GM23338 (cell line): ENCODE results near the gene ZNF595. TPM values are rescaled to one million over a fixed set of nuclear protein-coding genes. Genes with fewer than 3 reads are reported as not detected.
A peak's percentile ranks its signal among the peaks of the same experiment; 100 is the strongest.
"Not testable (repeated sequence)": the region's sequence is repeated elsewhere in the genome, so short reads cannot be mapped to it uniquely, and the experiment has no call there.

Experiments used
- ATAC-seq: fragments of 200-7000 bp; cut with Tn5 transposase; 3 replicates; pipeline ENCODE4 v1.9.1; 2020
- DNase-seq: peaks from one replicate; pipeline ENCODE4 v3.0.0-alpha.2; 2015; ENCODE audit warnings: low spot score
- H2AFZ ChIP-seq: fragments of 200-600 bp; sonication (generic); 2 replicates; pipeline ENCODE4 v1.8.0; 2016; ENCODE audit warnings: antibody characterized with exemption, mild to moderate bottlenecking, moderate library complexity
- H3F3A ChIP-seq: fragments of 200-600 bp; sonication (generic); replicated peaks from 2 replicates; pipeline ENCODE4 v1.8.0; 2017; ENCODE audit warnings: antibody characterized with exemption, mixed run types, low read depth
- H3K27ac ChIP-seq: fragments of 200-600 bp; sonication (generic); 2 replicates; pipeline ENCODE4 v1.6.1; 2016; ENCODE audit warnings: low read depth
- H3K27me3 ChIP-seq: fragments of 200-600 bp; sonication (generic); 2 replicates; pipeline ENCODE4 v1.8.0; 2016; ENCODE audit warnings: mild to moderate bottlenecking, mixed run types, moderate library complexity; ENCODE audit not compliant: insufficient read depth
- H3K36me3 ChIP-seq: fragments of 200-600 bp; sonication (generic); 2 replicates; pipeline ENCODE4 v1.8.0; 2016; ENCODE audit warnings: mild to moderate bottlenecking; ENCODE audit not compliant: insufficient read depth
- H3K4me1 ChIP-seq: fragments of 200-600 bp; sonication (generic); 2 replicates; pipeline ENCODE4 v1.8.0; 2016; ENCODE audit warnings: mild to moderate bottlenecking, moderate library complexity; ENCODE audit not compliant: insufficient read depth
- H3K4me2 ChIP-seq: fragments of 200-600 bp; sonication (generic); 2 replicates; pipeline ENCODE4 v1.7.1; 2017; ENCODE audit warnings: mixed run types
- H3K4me3 ChIP-seq: fragments of 200-600 bp; sonication (generic); 2 replicates; pipeline ENCODE4 v1.6.1; 2016; ENCODE audit warnings: mixed run types
- H3K79me2 ChIP-seq: fragments of 200-600 bp; sonication (generic); replicated peaks from 2 replicates; pipeline ENCODE4 v1.8.0; 2017; ENCODE audit warnings: mild to moderate bottlenecking; ENCODE audit not compliant: insufficient read depth
- H3K9me2 ChIP-seq: fragments of 200-600 bp; sonication (generic); 2 replicates; pipeline ENCODE4 v1.8.0; 2017; ENCODE audit not compliant: insufficient read depth
- H4K20me1 ChIP-seq: fragments of 200-600 bp; sonication (generic); replicated peaks from 2 replicates; pipeline ENCODE4 v1.8.0; 2017; ENCODE audit warnings: mild to moderate bottlenecking; ENCODE audit not compliant: insufficient read depth
- H3K27ac Mint-ChIP-seq: 2 replicates; pipeline ENCODE4 v1.8.0; 2020; ENCODE audit warnings: inconsistent platforms, mild to moderate bottlenecking, moderate library complexity, mixed read lengths
- H3K27me3 Mint-ChIP-seq: 3 replicates; pipeline ENCODE4 v1.8.0; 2022; ENCODE audit warnings: low read depth, mild to moderate bottlenecking, moderate library complexity, mixed read lengths, inconsistent platforms; ENCODE audit not compliant: insufficient read depth, poor library complexity
- H3K36me3 Mint-ChIP-seq: 3 replicates; pipeline ENCODE4 v1.8.0; 2021; ENCODE audit warnings: low read depth, mild to moderate bottlenecking, inconsistent platforms, moderate library complexity, mixed read lengths
- H3K4me1 Mint-ChIP-seq: 3 replicates; pipeline ENCODE4 v1.8.0; 2020; ENCODE audit warnings: mild to moderate bottlenecking, inconsistent platforms, mixed read lengths
- H3K4me3 Mint-ChIP-seq: 3 replicates; pipeline ENCODE4 v1.8.0; 2021; ENCODE audit warnings: moderate library complexity, mild to moderate bottlenecking, inconsistent platforms, mixed read lengths
- H3K9me3 Mint-ChIP-seq: 3 replicates; pipeline ENCODE4 v1.8.0; 2020; ENCODE audit warnings: moderate library complexity, mild to moderate bottlenecking, inconsistent platforms, mixed read lengths
- polyA plus RNA-seq: library from polyadenylated mRNA; unstranded; fragments of >200 nt; fragmentation: Nextera tagmentation; extraction: Ambion mirVana; gene quantifications from 2 replicates; pipeline ENCODE4 v1.2.1, GENCODE V29; 2016
- total RNA-seq: library from RNA; depleted of rRNA; stranded (reverse); fragments of >200 nt; shearing (Covaris generic); gene quantifications from 2 replicates; pipeline ENCODE4 v1.2.3, GENCODE V29; 2014
- TF ChIP-seq, protein P1 (sequence below), 2 experiments: fragments of 200-600 bp in 1 of 2; sonication (generic) in 1 of 2; conservative IDR thresholded peaks; 2 replicates each; pipeline versions ENCODE4 v1.5.1 to v1.6.1; 2016 to 2017; ENCODE audit warnings: antibody characterized with exemption in 2 of 2, low read depth in 2 of 2, mild to moderate bottlenecking in 2 of 2, moderate library complexity in 1 of 2

Gene ZNF595
- total and polyA plus RNA-seq, 2 experiments from 2014 or later = 23.2 to 31.7 TPM

DNA sequence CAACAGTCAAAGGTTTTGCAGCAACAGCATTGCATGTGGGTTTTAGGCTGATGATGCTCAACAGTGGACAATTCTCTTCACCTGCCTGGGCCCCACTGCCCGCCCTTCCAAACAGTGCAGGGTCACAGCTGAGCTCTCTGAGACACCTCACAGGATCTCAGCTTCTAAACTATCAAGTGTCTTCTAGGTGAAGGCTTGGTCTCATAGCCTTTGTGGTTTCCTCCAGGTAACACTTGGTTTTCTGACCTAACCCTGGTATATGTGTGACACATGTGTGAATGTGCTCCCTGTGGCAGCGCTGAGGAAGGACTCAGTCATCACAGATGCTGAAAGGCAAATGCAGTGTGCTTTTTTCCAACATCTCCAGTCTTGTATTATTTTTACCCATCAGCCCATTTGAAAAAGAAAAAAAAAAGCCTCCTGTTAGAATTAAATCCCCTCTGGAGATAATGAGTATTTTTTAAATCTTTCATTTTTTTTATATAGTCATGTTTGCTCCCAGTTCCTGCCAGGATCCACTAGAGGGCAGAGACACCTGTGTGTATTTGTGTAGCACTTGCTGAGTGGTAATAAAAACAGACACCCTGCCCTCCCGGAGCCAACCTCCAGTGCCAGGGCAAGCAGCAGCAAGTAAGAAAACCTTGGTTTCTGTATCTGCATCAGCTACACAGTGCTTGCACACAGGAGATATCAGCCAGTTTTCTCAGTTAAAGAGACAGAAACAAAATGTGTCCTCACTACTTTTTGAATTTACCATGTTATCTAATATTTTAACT lies 24.2 kb upstream of the ZNF595 start:
- H3K4me1 ChIP-seq, H3K36me3 Mint-ChIP-seq, H3K9me2 ChIP-seq, H3K27ac ChIP-seq, H3K36me3 ChIP-seq, H3K27me3 ChIP-seq, DNase-seq, H3K27me3 Mint-ChIP-seq, H3K4me2 ChIP-seq, ATAC-seq, H3K79me2 ChIP-seq, H3F3A ChIP-seq, H3K27ac Mint-ChIP-seq, H3K4me3 Mint-ChIP-seq, H3K4me3 ChIP-seq, H3K4me1 Mint-ChIP-seq, H4K20me1 ChIP-seq, H2AFZ ChIP-seq: not testable (repeated sequence)
- peaks cover 21% of the 10 kb centered on the region for H3K9me3 Mint-ChIP-seq
- TF ChIP-seq, protein P1, sequence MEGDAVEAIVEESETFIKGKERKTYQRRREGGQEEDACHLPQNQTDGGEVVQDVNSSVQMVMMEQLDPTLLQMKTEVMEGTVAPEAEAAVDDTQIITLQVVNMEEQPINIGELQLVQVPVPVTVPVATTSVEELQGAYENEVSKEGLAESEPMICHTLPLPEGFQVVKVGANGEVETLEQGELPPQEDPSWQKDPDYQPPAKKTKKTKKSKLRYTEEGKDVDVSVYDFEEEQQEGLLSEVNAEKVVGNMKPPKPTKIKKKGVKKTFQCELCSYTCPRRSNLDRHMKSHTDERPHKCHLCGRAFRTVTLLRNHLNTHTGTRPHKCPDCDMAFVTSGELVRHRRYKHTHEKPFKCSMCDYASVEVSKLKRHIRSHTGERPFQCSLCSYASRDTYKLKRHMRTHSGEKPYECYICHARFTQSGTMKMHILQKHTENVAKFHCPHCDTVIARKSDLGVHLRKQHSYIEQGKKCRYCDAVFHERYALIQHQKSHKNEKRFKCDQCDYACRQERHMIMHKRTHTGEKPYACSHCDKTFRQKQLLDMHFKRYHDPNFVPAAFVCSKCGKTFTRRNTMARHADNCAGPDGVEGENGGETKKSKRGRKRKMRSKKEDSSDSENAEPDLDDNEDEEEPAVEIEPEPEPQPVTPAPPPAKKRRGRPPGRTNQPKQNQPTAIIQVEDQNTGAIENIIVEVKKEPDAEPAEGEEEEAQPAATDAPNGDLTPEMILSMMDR (conservative IDR thresholded peaks at IDR 0.05; ENCODE audit: low read depth in 2 of 2) = peak in 1 of 2 experiments; percentile 32; a peak in 2 of 4 replicates

DNA sequence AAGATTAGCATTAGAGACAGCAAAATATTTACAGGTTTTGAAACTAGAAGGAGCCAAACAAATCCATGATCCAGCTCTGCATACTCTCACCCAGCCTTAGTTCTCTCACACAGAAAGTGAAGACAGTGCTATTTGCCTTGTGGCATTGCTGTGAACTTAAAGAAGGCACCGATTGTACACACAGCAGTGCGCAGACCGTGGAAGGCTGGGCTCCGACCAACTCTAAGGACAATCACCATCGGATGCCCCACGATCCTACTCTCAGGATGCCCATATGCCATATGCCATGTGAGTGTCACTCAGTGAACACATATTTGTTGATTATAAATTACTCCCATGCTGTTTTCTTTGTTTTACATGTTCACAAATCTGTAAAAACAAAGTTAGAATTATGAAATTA lies 19.8 kb upstream of the ZNF595 start:
- H3K27ac Mint-ChIP-seq, DNase-seq, H3K4me1 Mint-ChIP-seq, H2AFZ ChIP-seq, H3K9me2 ChIP-seq, H3K4me3 ChIP-seq, H3K36me3 Mint-ChIP-seq, H3K27me3 Mint-ChIP-seq, H3K27me3 ChIP-seq, H4K20me1 ChIP-seq, ATAC-seq, H3K4me3 Mint-ChIP-seq, H3K4me1 ChIP-seq, H3F3A ChIP-seq, H3K4me2 ChIP-seq, H3K36me3 ChIP-seq, H3K79me2 ChIP-seq, H3K27ac ChIP-seq: not testable (repeated sequence)
- peaks cover 19% of the 10 kb centered on the region for H3K9me3 Mint-ChIP-seq

DNA sequence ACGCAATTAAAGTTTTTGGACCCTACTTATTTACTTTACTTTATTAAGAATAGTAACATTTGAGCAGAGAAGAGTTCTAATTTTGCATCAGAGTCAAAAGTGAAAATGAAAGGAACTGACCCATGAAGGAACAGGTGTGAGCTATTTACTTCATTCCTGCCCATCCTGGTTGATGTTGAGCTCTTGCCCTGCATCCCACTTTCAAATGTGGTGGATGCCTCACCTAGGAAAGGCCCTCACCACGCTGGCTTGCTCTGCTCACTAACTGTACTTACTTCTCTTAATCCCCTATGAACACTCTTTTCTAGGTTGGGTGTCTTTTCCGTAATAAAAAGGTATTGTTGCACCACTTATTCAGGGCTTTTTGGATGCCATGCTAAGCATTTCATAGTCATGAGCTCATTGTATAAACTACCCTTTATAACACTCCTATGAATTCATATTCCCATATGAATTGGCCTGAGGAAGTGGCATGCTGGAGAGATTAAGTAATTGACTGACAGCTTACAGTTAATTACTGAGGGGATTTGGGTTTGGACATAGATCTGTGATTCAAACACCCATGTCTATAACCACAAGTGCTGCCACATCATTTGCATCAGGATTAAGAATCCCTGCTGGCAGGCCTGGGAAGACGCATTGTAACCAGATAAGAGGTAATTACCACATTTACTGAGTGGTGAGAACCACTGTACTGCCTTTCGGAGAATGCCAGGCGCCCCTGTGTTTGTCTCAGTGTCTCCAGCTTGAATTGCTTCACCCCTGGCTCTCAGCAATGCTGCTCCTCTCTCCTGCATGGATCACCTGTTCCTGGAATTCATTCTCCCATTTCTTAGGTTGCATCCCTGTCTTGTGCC lies 16.3 kb upstream of the ZNF595 start:
- not testable (repeated sequence) for H3K4me2 ChIP-seq, H3K4me1 ChIP-seq, H3K27ac Mint-ChIP-seq, H3K36me3 ChIP-seq, H3K27ac ChIP-seq, H3K9me2 ChIP-seq, H3F3A ChIP-seq, H3K79me2 ChIP-seq, H3K4me1 Mint-ChIP-seq, H3K27me3 ChIP-seq, H2AFZ ChIP-seq, H4K20me1 ChIP-seq, H3K4me3 Mint-ChIP-seq, H3K27me3 Mint-ChIP-seq, H3K36me3 Mint-ChIP-seq, ATAC-seq
- peak; percentile 5 for DNase-seq
- 0 out of 2 replicates have a peak overlapping the region, but pooled peaks have one; percentile 20 for H3K4me3 ChIP-seq
- peaks cover 18% of the 10 kb centered on the region for H3K9me3 Mint-ChIP-seq

DNA sequence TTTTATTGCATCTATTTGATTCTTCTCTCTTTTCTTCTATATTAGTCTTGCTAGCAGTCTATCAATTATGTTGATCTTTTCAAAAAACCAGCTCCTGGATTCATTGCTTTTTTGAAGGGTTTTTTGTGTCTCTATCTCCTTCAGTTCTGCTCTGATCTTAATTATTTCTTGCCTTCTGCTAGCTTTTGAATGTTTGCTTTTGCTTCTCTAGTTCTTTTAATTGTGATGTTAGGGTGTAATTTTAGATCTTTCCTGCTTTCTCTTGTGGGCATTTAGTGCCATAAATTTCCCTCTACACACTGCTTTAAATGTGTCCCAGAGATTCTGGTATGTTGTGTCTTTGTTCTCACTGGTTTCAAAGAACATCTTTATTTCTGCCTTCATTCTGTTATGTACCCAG lies 14.9 kb upstream of the ZNF595 start:
- H3K4me3 ChIP-seq, H3K79me2 ChIP-seq, DNase-seq, H3K9me2 ChIP-seq, H2AFZ ChIP-seq, H3K27me3 Mint-ChIP-seq, H3K4me3 Mint-ChIP-seq, H3K36me3 ChIP-seq, H3F3A ChIP-seq, H3K4me1 Mint-ChIP-seq, H3K27ac Mint-ChIP-seq, H3K36me3 Mint-ChIP-seq, H3K4me2 ChIP-seq, H3K27ac ChIP-seq, H3K27me3 ChIP-seq, ATAC-seq, H3K4me1 ChIP-seq, H4K20me1 ChIP-seq: not testable (repeated sequence)
- peaks cover 19% of the 10 kb centered on the region for H3K9me3 Mint-ChIP-seq

DNA sequence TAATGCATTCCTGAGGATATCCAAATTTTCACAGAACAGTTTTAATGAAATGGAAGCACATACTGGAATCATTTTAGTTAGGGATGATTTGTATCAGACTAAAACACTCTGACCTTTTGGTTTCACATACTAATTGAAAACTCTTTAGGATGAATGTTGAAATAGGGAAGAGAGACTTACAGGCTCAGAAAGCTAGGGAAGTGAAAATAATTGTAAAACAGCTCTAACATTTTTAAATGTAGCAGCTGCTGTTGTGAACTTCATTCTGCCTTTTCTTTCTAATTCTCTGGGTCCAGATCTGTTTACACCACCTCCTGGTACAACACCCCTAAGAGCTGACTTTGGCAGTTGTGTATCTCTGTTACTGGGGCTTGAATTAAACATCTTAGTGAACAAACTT lies 9.7 kb upstream of the ZNF595 start:
- H3K4me3 ChIP-seq, H3K4me2 ChIP-seq, H3K27me3 Mint-ChIP-seq, H3K36me3 ChIP-seq, H3K4me1 Mint-ChIP-seq, H3K27ac Mint-ChIP-seq, H2AFZ ChIP-seq, H3K27ac ChIP-seq, H3F3A ChIP-seq, H3K9me2 ChIP-seq, H3K36me3 Mint-ChIP-seq, H3K4me1 ChIP-seq, H3K27me3 ChIP-seq, ATAC-seq, H3K4me3 Mint-ChIP-seq, DNase-seq, H3K79me2 ChIP-seq, H4K20me1 ChIP-seq: not testable (repeated sequence)
- peaks cover 26% of the 10 kb centered on the region for H3K9me3 Mint-ChIP-seq

DNA sequence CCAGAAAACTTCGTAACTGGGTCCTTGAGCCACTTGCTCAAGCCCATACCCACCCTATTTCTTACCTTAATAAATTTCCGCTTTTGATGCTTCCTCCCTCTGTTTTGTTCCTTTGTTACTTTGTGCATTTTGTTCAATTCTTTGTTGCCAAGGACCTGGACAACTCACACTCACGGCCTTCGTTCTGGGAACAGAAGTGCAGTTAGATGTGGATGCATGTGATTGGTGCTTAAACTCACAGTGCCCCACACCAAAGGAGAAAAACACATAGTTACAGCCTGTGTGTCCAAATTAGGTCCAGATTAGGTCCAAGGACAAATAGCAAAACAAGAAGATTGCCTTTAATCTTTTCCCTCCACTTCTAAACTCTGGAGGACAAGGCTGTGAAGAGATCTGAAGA lies 1.9 kb upstream of the ZNF595 start:
- not testable (repeated sequence) for H4K20me1 ChIP-seq, H3K79me2 ChIP-seq, H2AFZ ChIP-seq, H3K4me3 Mint-ChIP-seq, H3K36me3 Mint-ChIP-seq, H3K27ac Mint-ChIP-seq, H3K4me1 Mint-ChIP-seq, ATAC-seq, H3K9me2 ChIP-seq, H3K4me1 ChIP-seq, H3K27ac ChIP-seq, H3F3A ChIP-seq, H3K4me2 ChIP-seq, DNase-seq, H3K36me3 ChIP-seq, H3K27me3 Mint-ChIP-seq, H3K4me3 ChIP-seq, H3K27me3 ChIP-seq
- H3K9me3 Mint-ChIP-seq = peaks cover 16% of the 10 kb centered on the region
